ENCODE results near the gene IL1A. TPM values are rescaled to one million over a fixed set of nuclear protein-coding genes. Genes with fewer than 3 reads are reported as not detected.

Gene IL1A
- total RNA-seq, 1 donor from 2014 or later = 4.4 TPM

- no peaks in the 10 kb centered on the region for H3K9me3 Mint-ChIP-seq
- TF ChIP-seq CTCF (IDR thresholded peaks at IDR 0.05; ENCODE audit: unreplicated experiment) = no peak
- no peak for DNase-seq (ENCODE audit: low spot score in 2 of 2, unreplicated experiment in 2 of 2)
- H3K4me1 Mint-ChIP-seq = no peaks in the 10 kb centered on the region
- H3K27me3 Mint-ChIP-seq (ENCODE audit: low read depth) = no peaks in the 10 kb centered on the region
- no peak overlapping the region for H3K4me3 Mint-ChIP-seq
- H3K27ac Mint-ChIP-seq = no peak overlapping the region
- H3K36me3 Mint-ChIP-seq = peaks cover 19% of the 10 kb centered on the region
These were observed 28.1 kb downstream of the IL1A start for GRCh38 chr2:112756207-112756606.

GRCh38 chr2:112755444-112755843 lies 28.8 kb downstream of the IL1A start:
- DNase-seq (ENCODE audit: low spot score in 2 of 2, unreplicated experiment in 2 of 2) = no peak
- H3K27ac Mint-ChIP-seq = no peak overlapping the region
- TF ChIP-seq CTCF (IDR thresholded peaks at IDR 0.05; ENCODE audit: unreplicated experiment) = no peak
- H3K36me3 Mint-ChIP-seq = peaks cover 21% of the 10 kb centered on the region
- H3K9me3 Mint-ChIP-seq = no peaks in the 10 kb centered on the region
- H3K27me3 Mint-ChIP-seq (ENCODE audit: low read depth) = no peaks in the 10 kb centered on the region
- H3K4me1 Mint-ChIP-seq = no peaks in the 10 kb centered on the region
- H3K4me3 Mint-ChIP-seq = no peak overlapping the region

GRCh38 chr2:112754564-112754963 lies 29.7 kb downstream of the IL1A start:
- TF ChIP-seq CTCF (IDR thresholded peaks at IDR 0.05; ENCODE audit: unreplicated experiment) = no peak
- no peaks in the 10 kb centered on the region for H3K27me3 Mint-ChIP-seq (ENCODE audit: low read depth)
- no peak for DNase-seq (ENCODE audit: low spot score in 2 of 2, unreplicated experiment in 2 of 2)
- H3K27ac Mint-ChIP-seq = no peak overlapping the region
- H3K36me3 Mint-ChIP-seq = peaks cover 21% of the 10 kb centered on the region
- H3K9me3 Mint-ChIP-seq = no peaks in the 10 kb centered on the region
- no peak overlapping the region for H3K4me3 Mint-ChIP-seq
- no peaks in the 10 kb centered on the region for H3K4me1 Mint-ChIP-seq

GRCh38 chr2:112752667-112753066 lies 31.6 kb downstream of the IL1A start:
- Mint-ChIP-seq H3K4me1 (no peaks in the 10 kb centered on the region), H3K4me3 (no peak overlapping the region), H3K36me3 (peaks cover 20% of the 10 kb centered on the region), H3K27ac (no peak overlapping the region), H3K27me3 (ENCODE audit: low read depth) (no peaks in the 10 kb centered on the region), H3K9me3 (no peaks in the 10 kb centered on the region)
- no peak for TF ChIP-seq CTCF (IDR thresholded peaks at IDR 0.05; ENCODE audit: unreplicated experiment)
- no peak for DNase-seq (ENCODE audit: low spot score in 2 of 2, unreplicated experiment in 2 of 2)

GRCh38 chr2:112751451-112752197 lies 32.7 kb downstream of the IL1A start:
- Mint-ChIP-seq H3K9me3 (no peaks in the 10 kb centered on the region), H3K4me1 (no peaks in the 10 kb centered on the region), H3K27me3 (ENCODE audit: low read depth) (no peaks in the 10 kb centered on the region), H3K27ac (no peak overlapping the region), H3K36me3 (peaks cover 20% of the 10 kb centered on the region), H3K4me3 (no peak overlapping the region)
- TF ChIP-seq CTCF (IDR thresholded peaks at IDR 0.05; ENCODE audit: unreplicated experiment) = no peak
- DNase-seq (ENCODE audit: low spot score in 2 of 2, unreplicated experiment in 2 of 2) = no peak

GRCh38 chr2:112750560-112750843 lies 33.8 kb downstream of the IL1A start:
- no peak for DNase-seq (ENCODE audit: low spot score in 2 of 2, unreplicated experiment in 2 of 2)
- Mint-ChIP-seq H3K4me1 (no peaks in the 10 kb centered on the region), H3K4me3 (no peak overlapping the region), H3K9me3 (no peaks in the 10 kb centered on the region), H3K27ac (no peak overlapping the region), H3K36me3 (peaks cover 24% of the 10 kb centered on the region), H3K27me3 (ENCODE audit: low read depth) (no peaks in the 10 kb centered on the region)
- no peak for TF ChIP-seq CTCF (IDR thresholded peaks at IDR 0.05; ENCODE audit: unreplicated experiment)
